AG04450 (cell line): ENCODE measurements around the gene CPNE5. TPM values are rescaled to one million over a fixed set of nuclear protein-coding genes. Genes with fewer than 3 reads are reported as not detected.

Experiments used
- CTCF ChIA-PET: fragments of 300-600, 350-600 bp; formaldehyde crosslinking; extraction: SDS; loops from one replicate; lab custom pipeline; 2022; ENCODE audit warnings: antibody characterized with exemption, inconsistent platforms; lab: Charles Lee
- POLR2A ChIA-PET: fragments of 350-600 bp; formaldehyde crosslinking; extraction: SDS; loops from one replicate; lab custom pipeline; 2021; ENCODE audit warnings: antibody characterized with exemption, inconsistent platforms; lab: Yijun Ruan, JAX
- DNase-seq: peaks from one replicate; pipeline ENCODE4 v3.0.0-alpha.2; 2011; ENCODE audit warnings: low read depth, low spot score
- H3K27ac ChIP-seq: one replicate; pipeline ENCODE4 v1.5.1; 2012; ENCODE audit warnings: low read depth, low read length, control low read depth
- H3K27me3 ChIP-seq: one replicate; pipeline ENCODE4 v1.6.0; 2012; ENCODE audit warnings: low read length; ENCODE audit not compliant: control insufficient read depth, insufficient read depth
- H3K4me3 ChIP-seq: 2 replicates; pipeline ENCODE4 v1.5.1; 2011; ENCODE audit warnings: mild to moderate bottlenecking, low read depth, low read length, control low read depth
- H3K9me3 ChIP-seq: 2 replicates; pipeline ENCODE4 v1.5.1; 2012; ENCODE audit warnings: low read length; ENCODE audit not compliant: control insufficient read depth, insufficient read depth
- polyA plus RNA-seq: library from polyadenylated mRNA; depleted of rRNA; stranded (reverse); fragments of >200 nt; gene quantifications from 2 replicates; pipeline ENCODE4 v1.2.3, GENCODE V29; 2011
- TF ChIP-seq, protein P1 (sequence below): IDR thresholded peaks from 2 replicates; pipeline ENCODE4 v1.5.1; 2011; ENCODE audit warnings: low read depth, low read length, control low read depth, inconsistent platforms

The CPNE5 gene
- polyA plus RNA-seq, 1 experiment, result 0.10 TPM

DNA sequence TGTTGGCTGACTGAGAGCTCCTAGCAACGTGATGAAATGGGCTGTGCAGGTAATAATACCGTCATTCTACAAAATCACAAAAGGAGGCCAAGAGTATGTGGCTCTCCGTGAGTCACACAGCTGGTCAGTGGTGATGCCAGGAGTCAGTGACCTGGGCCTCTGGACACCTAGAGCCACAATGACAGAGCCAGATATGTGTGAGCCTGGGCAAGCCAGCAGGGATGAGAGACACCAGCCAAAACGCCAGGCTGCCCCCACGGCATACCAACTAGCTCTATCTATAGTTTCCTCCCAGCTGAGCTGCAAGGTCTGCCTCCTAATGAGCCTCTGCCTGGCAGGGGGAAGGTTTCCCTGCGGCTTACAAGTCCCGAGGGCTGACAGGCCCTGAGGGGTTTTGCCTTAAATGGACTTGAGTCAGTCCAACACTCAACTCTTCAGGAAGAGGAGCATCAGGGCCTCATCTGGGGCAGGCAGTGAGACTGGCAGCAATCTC is 70.0 kb downstream of the CPNE5 start:
- peaks cover under 1% of the 10 kb centered on the region for H3K27me3 ChIP-seq
- TF ChIP-seq, protein P1, sequence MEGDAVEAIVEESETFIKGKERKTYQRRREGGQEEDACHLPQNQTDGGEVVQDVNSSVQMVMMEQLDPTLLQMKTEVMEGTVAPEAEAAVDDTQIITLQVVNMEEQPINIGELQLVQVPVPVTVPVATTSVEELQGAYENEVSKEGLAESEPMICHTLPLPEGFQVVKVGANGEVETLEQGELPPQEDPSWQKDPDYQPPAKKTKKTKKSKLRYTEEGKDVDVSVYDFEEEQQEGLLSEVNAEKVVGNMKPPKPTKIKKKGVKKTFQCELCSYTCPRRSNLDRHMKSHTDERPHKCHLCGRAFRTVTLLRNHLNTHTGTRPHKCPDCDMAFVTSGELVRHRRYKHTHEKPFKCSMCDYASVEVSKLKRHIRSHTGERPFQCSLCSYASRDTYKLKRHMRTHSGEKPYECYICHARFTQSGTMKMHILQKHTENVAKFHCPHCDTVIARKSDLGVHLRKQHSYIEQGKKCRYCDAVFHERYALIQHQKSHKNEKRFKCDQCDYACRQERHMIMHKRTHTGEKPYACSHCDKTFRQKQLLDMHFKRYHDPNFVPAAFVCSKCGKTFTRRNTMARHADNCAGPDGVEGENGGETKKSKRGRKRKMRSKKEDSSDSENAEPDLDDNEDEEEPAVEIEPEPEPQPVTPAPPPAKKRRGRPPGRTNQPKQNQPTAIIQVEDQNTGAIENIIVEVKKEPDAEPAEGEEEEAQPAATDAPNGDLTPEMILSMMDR, result no peak
- CTCF ChIA-PET, result interaction anchor here (0.8 to 7.9 kb wide), 9 partner anchors 9 to 252 kb away, joined by 3 to 210 read pairs (median 5); partner anchors contain the start of gene C6orf89
- no peak overlapping the region for H3K27ac ChIP-seq
- no peak for DNase-seq
- H3K9me3 ChIP-seq, result no peaks in the 10 kb centered on the region
- H3K4me3 ChIP-seq, result no peak overlapping the region
- POLR2A ChIA-PET, result interaction anchor here (0.7 kb wide), 1 partner anchor 217 kb away, joined by 3 read pairs; the partner anchor contains the start of gene MTCH1

DNA sequence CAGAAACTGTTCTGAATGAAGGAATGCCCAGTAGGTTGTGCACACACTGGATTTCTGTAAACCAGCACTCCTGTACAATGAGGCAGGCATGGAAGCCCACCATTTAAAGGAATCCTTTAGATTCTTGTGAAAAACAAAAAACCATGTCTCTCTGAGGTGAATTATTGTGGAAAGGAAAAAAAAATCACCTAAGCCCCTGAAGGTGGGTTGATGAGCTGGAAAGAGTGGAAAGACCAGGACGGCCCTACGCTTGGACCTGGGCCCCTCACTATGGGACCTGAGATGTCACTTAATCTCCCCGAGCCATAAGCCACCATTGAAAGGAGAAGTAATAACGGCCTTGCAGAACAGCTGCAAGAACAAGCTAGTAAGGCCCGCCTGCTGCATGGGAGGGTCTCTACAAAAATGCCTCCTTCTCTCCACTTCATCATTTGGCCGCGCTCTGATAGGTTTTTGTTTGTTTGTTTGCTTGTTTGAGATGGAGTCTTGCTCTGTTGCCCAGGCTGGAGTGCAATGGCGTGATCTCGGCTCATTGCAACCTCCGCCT is 72.8 kb downstream of the CPNE5 start:
- Histone ChIP-seq H3K27ac (no peak overlapping the region), H3K27me3 (no peaks in the 10 kb centered on the region), H3K4me3 (no peak overlapping the region), H3K9me3 (no peaks in the 10 kb centered on the region)
- ChIA-PET CTCF (interaction anchor here (0.5 to 7.9 kb wide), 37 partner anchors 7 to 445 kb away, joined by 3 to 210 read pairs (median 4); partner anchors contain the start of genes C6orf89 and PPIL1), POLR2A (interaction anchor here (1.1 kb wide), 1 partner anchor 252 kb away, joined by 5 read pairs; no protein-coding TSS in a partner anchor)
- no peak for DNase-seq
- TF ChIP-seq, protein P1, result no peak

DNA sequence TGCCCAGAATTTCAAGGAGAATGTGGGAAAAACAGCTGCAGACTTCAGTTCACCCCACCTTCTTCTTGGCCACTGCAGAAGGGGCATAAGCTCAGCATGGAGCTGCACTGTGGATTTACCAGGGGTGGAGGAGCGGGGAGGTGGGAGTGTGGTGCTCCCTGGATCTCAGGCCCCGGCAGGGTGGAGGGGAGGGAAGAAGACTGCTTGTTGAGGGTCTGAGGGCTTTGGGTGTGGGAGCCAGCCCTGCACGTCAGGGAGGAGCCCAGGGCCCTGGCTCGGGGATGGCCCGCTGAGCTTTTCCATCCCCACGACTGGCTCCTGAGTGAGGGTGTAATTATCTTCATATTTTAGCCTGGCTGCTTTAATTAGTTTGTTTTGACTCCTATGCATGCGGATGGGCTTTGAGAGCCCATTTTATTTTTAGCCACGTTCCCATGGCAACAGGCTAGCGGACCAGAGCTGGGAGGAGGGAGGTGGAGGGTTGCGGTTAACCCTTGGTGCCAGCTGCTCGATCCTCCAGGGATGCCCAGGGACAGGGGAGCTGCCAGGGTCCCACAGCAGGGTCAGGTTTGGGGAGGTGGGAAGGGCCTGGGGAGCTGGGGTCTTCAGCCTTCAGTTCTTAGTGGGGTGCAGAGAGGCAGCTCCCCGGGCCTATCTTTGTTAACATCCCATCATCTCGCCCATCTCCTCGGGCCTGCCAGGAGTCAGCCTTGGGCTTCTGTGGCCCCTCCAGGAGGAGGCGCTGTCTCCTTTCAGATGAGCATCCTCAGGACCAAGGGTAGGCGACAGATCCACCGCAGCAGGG is 73.4 kb downstream of the CPNE5 start:
- Histone ChIP-seq H3K27me3 (no peaks in the 10 kb centered on the region), H3K27ac (no peak overlapping the region), H3K4me3 (no peak overlapping the region), H3K9me3 (no peaks in the 10 kb centered on the region)
- ChIA-PET CTCF (interaction anchor here (0.5 to 7.9 kb wide), 44 partner anchors 10 to 445 kb away, joined by 3 to 210 read pairs (median 4); partner anchors contain the start of genes C6orf89 and PPIL1), POLR2A (interaction anchor here (1.1 kb wide), 2 partner anchors 221 to 252 kb away, joined by 3 to 5 read pairs; partner anchors contain the start of gene MTCH1)
- peak; percentile 43 for DNase-seq
- TF ChIP-seq, protein P1, result peak; percentile 98

DNA sequence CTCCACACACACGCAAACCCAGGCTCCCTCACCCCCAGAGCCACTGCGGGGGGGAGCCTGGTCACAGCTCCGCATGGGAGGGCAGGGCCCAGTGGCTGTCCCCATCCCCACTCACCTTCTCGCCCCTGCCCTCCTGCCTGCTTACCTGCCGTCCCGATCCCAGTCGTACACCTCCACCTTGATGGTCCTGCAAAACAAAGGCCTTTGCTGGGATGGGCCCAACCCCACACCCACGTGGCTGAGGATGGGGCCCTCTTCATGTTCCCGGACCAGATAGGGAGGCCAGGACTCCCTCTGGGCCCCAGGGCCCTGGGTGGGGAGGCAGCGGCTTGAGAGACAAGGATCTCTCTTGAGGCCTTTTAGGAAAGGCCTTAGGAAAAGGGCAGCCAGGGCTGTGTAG is 74.1 kb downstream of the CPNE5 start:
- DNase-seq, result no peak
- CTCF ChIA-PET, result interaction anchor here (0.5 to 7.9 kb wide), 26 partner anchors 11 to 446 kb away, joined by 3 to 210 read pairs (median 6); partner anchors contain the start of genes C6orf89 and PPIL1
- TF ChIP-seq, protein P1, result no peak
- POLR2A ChIA-PET, result interaction anchor here (1.1 kb wide), 1 partner anchor 221 kb away, joined by 3 read pairs; the partner anchor contains the start of gene MTCH1
- Histone ChIP-seq H3K4me3 (no peak overlapping the region), H3K27me3 (peaks cover 1% of the 10 kb centered on the region), H3K27ac (no peak overlapping the region), H3K9me3 (no peaks in the 10 kb centered on the region)
